ENCODE data around the gene FBXO21.
A peak's percentile ranks its signal among the peaks of the same experiment; 100 is the strongest.
"Not testable (repeated sequence)": the region's sequence is repeated elsewhere in the genome, so short reads cannot be mapped to it uniquely, and the experiment has no call there.

FBXO21 gene

GRCh38 chr12:117100851-117101673 is 89.2 kb downstream of the FBXO21 start:
- DNase-seq (ENCODE audit: low read depth): no peak
- H3K4me3 ChIP-seq (ENCODE audit: control insufficient read depth, low read depth, low read length): no peak overlapping the region
- TF ChIP-seq, protein P1, sequence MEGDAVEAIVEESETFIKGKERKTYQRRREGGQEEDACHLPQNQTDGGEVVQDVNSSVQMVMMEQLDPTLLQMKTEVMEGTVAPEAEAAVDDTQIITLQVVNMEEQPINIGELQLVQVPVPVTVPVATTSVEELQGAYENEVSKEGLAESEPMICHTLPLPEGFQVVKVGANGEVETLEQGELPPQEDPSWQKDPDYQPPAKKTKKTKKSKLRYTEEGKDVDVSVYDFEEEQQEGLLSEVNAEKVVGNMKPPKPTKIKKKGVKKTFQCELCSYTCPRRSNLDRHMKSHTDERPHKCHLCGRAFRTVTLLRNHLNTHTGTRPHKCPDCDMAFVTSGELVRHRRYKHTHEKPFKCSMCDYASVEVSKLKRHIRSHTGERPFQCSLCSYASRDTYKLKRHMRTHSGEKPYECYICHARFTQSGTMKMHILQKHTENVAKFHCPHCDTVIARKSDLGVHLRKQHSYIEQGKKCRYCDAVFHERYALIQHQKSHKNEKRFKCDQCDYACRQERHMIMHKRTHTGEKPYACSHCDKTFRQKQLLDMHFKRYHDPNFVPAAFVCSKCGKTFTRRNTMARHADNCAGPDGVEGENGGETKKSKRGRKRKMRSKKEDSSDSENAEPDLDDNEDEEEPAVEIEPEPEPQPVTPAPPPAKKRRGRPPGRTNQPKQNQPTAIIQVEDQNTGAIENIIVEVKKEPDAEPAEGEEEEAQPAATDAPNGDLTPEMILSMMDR (conservative IDR thresholded peaks at IDR 0.05; ENCODE audit: control insufficient read depth, insufficient read depth, low read depth, low read length): no peak

GRCh38 chr12:117100251-117100650 is 90.0 kb downstream of the FBXO21 start:
- no peak overlapping the region for H3K4me3 ChIP-seq (ENCODE audit: control insufficient read depth, low read depth, low read length)
- peak; percentile 11 for DNase-seq (ENCODE audit: low read depth)
- TF ChIP-seq, protein P1 (conservative IDR thresholded peaks at IDR 0.05; ENCODE audit: control insufficient read depth, insufficient read depth, low read depth, low read length): peak; percentile 34

DNA sequence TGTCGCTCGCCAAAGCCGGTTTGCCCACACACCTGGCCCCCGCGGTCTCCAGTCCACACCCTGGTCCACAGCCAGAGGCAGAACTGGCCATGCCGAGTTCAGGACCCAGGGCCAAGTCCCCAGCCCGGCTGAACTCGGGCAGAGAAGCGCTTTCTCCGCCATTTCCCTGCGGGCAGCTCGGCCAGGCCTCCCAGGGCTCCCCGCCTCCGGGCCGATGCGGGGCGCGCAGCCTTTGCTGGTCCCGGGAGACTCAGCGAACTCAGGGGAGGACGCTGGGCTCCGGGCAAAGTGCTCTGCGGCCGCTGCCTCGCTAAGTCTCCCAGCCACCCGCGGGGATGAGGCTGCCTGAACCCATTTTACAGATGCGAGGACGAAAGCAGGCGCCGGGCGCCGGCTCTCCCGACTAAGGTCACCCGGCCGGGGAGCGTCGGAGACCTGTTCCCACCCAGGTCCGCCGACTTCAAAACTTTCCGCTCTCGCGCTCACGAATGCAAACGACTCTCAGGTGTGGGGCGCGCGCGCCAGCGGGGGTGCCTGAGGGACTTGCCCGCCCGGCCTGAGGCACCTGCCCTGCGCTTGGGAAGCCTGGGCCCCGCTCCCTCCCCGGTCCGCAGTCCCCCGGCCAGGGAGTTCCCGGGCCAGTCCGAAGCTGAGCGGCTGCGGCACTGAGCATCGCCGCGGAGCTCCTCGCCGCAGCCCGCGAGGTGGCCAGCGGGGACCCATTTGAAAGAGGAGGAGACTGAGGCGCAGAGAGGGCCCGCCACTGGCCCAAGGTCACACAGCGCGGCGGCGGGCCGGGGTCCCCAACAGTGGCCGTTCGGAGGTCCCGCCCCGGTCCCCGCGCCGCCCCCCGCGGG is 91.7 kb downstream of the FBXO21 start:
- DNase-seq (ENCODE audit: low read depth): no peak
- no peak overlapping the region for H3K4me3 ChIP-seq (ENCODE audit: control insufficient read depth, low read depth, low read length)
- TF ChIP-seq, protein P1 (conservative IDR thresholded peaks at IDR 0.05; ENCODE audit: control insufficient read depth, insufficient read depth, low read depth, low read length): no peak

GRCh38 chr12:117098024-117098360 is 92.3 kb downstream of the FBXO21 start:
- no peak overlapping the region for H3K4me3 ChIP-seq (ENCODE audit: control insufficient read depth, low read depth, low read length)
- TF ChIP-seq, protein P1 (conservative IDR thresholded peaks at IDR 0.05; ENCODE audit: control insufficient read depth, insufficient read depth, low read depth, low read length): no peak
- no peak for DNase-seq (ENCODE audit: low read depth)

- TF ChIP-seq, protein P1 (conservative IDR thresholded peaks at IDR 0.05; ENCODE audit: control insufficient read depth, insufficient read depth, low read depth, low read length): no peak
- DNase-seq (ENCODE audit: low read depth): no peak
- H3K4me3 ChIP-seq (ENCODE audit: control insufficient read depth, low read depth, low read length): no peak overlapping the region
These were observed 93.1 kb downstream of the FBXO21 start for GRCh38 chr12:117097159-117097558.

GRCh38 chr12:117096501-117097042 is 93.7 kb downstream of the FBXO21 start:
- TF ChIP-seq, protein P1 (conservative IDR thresholded peaks at IDR 0.05; ENCODE audit: control insufficient read depth, insufficient read depth, low read depth, low read length): no peak
- no peak overlapping the region for H3K4me3 ChIP-seq (ENCODE audit: control insufficient read depth, low read depth, low read length)
- DNase-seq (ENCODE audit: low read depth): no peak

DNA sequence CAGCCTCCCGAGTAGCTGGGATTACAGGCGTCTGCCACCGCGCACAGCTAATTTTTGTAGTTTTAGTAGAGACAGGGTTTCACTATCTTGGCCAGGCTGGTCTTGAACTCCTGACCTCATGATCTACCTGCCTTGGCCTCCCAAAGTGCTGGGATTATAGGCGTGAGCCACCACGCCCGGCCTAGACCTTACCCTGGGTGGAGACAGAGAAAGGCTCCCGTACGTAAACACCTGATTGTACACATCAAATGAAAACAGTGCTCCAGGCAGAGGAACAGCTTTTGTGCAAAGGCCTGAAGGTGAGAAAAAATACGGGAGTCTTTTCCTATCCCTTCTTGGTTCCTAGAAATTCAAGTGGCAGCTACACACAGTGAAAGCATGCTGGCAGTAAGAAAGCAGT is 95.1 kb downstream of the FBXO21 start:
- DNase-seq (ENCODE audit: low read depth); H3K4me3 ChIP-seq (ENCODE audit: control insufficient read depth, low read depth, low read length): not testable (repeated sequence)

Measured in fibroblast of mammary gland (primary cell).